ENCODE measurements around the gene TFAP2C.

DNA sequence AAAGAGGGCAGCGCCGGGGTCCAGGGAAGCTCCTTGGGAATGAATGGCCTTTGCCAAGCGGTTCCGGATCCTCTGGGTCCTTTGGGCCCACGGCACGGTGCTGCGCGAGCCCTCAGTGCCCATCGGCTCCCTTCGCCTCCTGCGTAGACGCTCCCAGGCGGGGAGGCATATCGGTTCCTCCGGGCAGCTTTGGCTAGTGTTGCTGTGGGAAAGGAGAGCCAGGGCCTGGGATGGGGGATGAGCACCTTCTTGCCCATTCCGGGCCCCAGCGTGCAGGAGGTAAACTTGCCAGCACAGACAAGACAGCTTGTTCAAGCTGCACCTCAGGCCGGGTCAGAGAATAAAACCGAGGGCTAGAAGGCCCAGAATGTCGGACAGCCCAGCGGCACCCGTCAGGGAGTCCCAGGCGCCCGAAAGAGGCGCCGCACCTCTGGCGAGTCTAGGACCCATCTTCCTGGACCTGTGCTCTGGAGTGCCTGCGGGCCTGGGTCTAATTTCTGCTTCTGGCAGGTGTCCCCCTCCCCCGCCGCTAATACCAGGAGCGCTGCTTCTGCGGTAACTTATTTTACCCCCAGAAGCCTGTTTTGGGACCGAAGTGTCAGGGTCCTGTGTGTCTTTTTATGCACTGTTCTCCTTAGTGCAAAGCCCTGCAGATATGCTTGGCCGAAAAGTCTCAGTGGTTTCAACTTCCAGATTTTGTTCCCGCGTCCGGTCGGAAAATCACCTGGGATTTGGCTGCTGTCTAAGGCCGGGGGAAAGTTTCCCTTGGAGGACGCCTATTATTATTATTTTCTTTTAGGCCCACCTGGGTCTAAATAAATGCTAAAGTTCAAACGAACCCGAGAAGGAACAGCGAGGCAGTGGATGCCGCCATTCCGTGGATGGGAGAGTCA, 1.7 kb upstream of the TFAP2C start:
- TF ChIP-seq, protein P1, sequence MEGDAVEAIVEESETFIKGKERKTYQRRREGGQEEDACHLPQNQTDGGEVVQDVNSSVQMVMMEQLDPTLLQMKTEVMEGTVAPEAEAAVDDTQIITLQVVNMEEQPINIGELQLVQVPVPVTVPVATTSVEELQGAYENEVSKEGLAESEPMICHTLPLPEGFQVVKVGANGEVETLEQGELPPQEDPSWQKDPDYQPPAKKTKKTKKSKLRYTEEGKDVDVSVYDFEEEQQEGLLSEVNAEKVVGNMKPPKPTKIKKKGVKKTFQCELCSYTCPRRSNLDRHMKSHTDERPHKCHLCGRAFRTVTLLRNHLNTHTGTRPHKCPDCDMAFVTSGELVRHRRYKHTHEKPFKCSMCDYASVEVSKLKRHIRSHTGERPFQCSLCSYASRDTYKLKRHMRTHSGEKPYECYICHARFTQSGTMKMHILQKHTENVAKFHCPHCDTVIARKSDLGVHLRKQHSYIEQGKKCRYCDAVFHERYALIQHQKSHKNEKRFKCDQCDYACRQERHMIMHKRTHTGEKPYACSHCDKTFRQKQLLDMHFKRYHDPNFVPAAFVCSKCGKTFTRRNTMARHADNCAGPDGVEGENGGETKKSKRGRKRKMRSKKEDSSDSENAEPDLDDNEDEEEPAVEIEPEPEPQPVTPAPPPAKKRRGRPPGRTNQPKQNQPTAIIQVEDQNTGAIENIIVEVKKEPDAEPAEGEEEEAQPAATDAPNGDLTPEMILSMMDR (IDR thresholded peaks at IDR 0.05 in 2 of 3, conservative IDR thresholded peaks at IDR 0.05 in 1 of 3; ENCODE audit: insufficient read depth in 2 of 3, low read depth in 1 of 3, low read length in 3 of 3) = no peak
- TF ChIP-seq GATA2 (CRISPR knock-in tag; IDR thresholded peaks at IDR 0.05) = no peak
- TF ChIP-seq JUN (IDR thresholded peaks at IDR 0.05; ENCODE audit: borderline replicate concordance, low read depth, low read length) = no peak
- TF ChIP-seq JUN (CRISPR knock-in tag; IDR thresholded peaks at IDR 0.05; ENCODE audit: borderline replicate concordance) = no peak
- no peak for TF ChIP-seq KLF13 (tag; IDR thresholded peaks at IDR 0.05; ENCODE audit: borderline replicate concordance, low read depth)
- TF ChIP-seq BRCA1 (IDR thresholded peaks at IDR 0.05) = no peak
- no peak for TF ChIP-seq BRCA1 (CRISPR knock-in tag; IDR thresholded peaks at IDR 0.05)
- no peak for TF ChIP-seq WHSC1 (IDR thresholded peaks at IDR 0.05; ENCODE audit: low read length)
- TF ChIP-seq ZNF146 (CRISPR knock-in tag; IDR thresholded peaks at IDR 0.05; ENCODE audit: unreplicated experiment) = no peak
- TF ChIP-seq YY1 (IDR thresholded peaks at IDR 0.05; ENCODE audit: borderline replicate concordance in 1 of 3, control insufficient read depth in 1 of 3, extremely low read depth in 1 of 3, insufficient read depth in 3 of 3, insufficient read length in 1 of 3, insufficient replicate concordance in 2 of 3, low read depth in 1 of 3, low read length in 2 of 3) = no peak
- TF ChIP-seq TBP (optimal IDR thresholded peaks at IDR 0.05; ENCODE audit: low read depth, low read length) = no peak
- TF ChIP-seq MAX (CRISPR knock-in tag; IDR thresholded peaks at IDR 0.05) = no peak
- no peak for TF ChIP-seq HNRNPK (IDR thresholded peaks at IDR 0.05; ENCODE audit: low read depth, low read length, poor library complexity, severe bottlenecking)
- TF ChIP-seq CBX5 (IDR thresholded peaks at IDR 0.05; ENCODE audit: borderline replicate concordance, low read depth) = no peak
- no peak for TF ChIP-seq NFE2L1 (tag; IDR thresholded peaks at IDR 0.05; ENCODE audit: borderline replicate concordance, low read depth)
- TF ChIP-seq SAFB2 (IDR thresholded peaks at IDR 0.05; ENCODE audit: borderline replicate concordance, low read depth, low read length, severe bottlenecking) = no peak

Data from K562 (cell line).